ENCODE results near the gene TCERG1L.

DNA sequence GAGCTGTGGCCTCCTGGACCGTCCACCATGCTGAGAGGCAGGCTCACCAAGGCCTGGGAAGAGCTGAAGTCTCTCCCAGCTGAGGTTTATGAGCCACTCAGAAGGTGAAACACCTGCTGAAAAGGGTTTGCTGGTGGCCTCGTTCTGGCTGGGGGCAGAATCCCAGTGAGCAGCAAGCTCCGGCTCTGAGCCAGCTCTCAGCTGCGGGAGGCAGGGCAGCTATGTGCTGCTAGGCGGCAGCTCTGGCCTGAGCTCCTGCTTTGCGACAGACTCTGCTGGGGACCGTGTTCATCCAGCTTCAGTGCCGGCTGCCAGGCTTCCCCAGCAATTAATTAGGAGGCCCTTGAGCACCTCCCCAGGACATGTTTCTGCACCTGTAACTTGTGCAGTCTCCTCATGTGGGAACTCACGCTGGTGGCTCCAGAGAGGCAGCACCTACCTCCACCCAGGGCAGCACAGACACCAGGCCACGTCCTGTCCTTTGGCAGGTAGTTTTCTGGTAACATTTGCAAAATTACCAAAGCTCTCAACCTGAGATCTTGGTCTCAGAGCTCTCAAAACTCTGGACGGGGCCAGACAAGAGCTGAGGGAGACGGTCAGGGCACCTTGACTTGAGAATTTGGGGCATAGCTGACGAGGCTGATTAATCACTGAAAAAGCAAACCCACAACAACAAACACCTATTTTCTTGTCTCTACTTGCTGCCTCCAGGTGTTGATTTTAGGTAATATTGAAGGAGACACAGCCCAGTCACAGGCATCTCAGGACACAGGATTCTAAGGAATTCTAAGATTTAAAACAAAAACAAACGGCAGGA is 185.0 kb downstream of the TCERG1L start:
- TF ChIP-seq ZNF317 (CRISPR knock-in tag; IDR thresholded peaks at IDR 0.05; ENCODE audit: borderline replicate concordance, low read depth) (no peak), NFE2L1 (CRISPR knock-in tag; IDR thresholded peaks at IDR 0.05) (no peak), JAZF1 (CRISPR knock-in tag; IDR thresholded peaks at IDR 0.05) (no peak), NFYB (CRISPR knock-in tag; conservative IDR thresholded peaks at IDR 0.05; ENCODE audit: low read depth) (no peak), TEAD4 (CRISPR knock-in tag; IDR thresholded peaks at IDR 0.05) (no peak), NR2C2 (CRISPR knock-in tag; IDR thresholded peaks at IDR 0.05) (no peak), ZNF138 (CRISPR knock-in tag; conservative IDR thresholded peaks at IDR 0.05) (no peak)
- TF ChIP-seq, protein P1, sequence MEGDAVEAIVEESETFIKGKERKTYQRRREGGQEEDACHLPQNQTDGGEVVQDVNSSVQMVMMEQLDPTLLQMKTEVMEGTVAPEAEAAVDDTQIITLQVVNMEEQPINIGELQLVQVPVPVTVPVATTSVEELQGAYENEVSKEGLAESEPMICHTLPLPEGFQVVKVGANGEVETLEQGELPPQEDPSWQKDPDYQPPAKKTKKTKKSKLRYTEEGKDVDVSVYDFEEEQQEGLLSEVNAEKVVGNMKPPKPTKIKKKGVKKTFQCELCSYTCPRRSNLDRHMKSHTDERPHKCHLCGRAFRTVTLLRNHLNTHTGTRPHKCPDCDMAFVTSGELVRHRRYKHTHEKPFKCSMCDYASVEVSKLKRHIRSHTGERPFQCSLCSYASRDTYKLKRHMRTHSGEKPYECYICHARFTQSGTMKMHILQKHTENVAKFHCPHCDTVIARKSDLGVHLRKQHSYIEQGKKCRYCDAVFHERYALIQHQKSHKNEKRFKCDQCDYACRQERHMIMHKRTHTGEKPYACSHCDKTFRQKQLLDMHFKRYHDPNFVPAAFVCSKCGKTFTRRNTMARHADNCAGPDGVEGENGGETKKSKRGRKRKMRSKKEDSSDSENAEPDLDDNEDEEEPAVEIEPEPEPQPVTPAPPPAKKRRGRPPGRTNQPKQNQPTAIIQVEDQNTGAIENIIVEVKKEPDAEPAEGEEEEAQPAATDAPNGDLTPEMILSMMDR (IDR thresholded peaks at IDR 0.05): no peak
- TF ChIP-seq, protein P2, sequence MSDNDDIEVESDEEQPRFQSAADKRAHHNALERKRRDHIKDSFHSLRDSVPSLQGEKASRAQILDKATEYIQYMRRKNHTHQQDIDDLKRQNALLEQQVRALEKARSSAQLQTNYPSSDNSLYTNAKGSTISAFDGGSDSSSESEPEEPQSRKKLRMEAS (CRISPR knock-in tag; IDR thresholded peaks at IDR 0.05): no peak
- TF ChIP-seq, protein P3, sequence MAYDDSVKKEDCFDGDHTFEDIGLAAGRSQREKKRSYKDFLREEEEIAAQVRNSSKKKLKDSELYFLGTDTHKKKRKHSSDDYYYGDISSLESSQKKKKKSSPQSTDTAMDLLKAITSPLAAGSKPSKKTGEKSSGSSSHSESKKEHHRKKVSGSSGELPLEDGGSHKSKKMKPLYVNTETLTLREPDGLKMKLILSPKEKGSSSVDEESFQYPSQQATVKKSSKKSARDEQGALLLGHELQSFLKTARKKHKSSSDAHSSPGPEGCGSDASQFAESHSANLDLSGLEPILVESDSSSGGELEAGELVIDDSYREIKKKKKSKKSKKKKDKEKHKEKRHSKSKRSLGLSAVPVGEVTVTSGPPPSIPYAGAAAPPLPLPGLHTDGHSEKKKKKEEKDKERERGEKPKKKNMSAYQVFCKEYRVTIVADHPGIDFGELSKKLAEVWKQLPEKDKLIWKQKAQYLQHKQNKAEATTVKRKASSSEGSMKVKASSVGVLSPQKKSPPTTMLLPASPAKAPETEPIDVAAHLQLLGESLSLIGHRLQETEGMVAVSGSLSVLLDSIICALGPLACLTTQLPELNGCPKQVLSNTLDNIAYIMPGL (CRISPR knock-in tag; IDR thresholded peaks at IDR 0.05): no peak
- TF ChIP-seq, protein P4, sequence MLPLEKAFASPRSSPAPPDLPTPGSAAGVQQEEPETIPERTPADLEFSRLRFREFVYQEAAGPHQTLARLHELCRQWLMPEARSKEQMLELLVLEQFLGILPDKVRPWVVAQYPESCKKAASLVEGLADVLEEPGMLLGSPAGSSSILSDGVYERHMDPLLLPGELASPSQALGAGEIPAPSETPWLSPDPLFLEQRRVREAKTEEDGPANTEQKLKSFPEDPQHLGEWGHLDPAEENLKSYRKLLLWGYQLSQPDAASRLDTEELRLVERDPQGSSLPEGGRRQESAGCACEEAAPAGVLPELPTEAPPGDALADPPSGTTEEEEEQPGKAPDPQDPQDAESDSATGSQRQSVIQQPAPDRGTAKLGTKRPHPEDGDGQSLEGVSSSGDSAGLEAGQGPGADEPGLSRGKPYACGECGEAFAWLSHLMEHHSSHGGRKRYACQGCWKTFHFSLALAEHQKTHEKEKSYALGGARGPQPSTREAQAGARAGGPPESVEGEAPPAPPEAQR (CRISPR knock-in tag; IDR thresholded peaks at IDR 0.05): no peak
- TF ChIP-seq, protein P5, sequence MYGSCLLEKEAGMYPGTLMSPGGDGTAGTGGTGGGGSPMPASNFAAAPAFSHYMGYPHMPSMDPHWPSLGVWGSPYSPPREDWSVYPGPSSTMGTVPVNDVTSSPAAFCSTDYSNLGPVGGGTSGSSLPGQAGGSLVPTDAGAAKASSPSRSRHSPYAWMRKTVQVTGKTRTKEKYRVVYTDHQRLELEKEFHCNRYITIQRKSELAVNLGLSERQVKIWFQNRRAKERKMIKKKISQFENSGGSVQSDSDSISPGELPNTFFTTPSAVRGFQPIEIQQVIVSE (CRISPR knock-in tag; IDR thresholded peaks at IDR 0.05; ENCODE audit: borderline replicate concordance): no peak
- TF ChIP-seq, protein P6, sequence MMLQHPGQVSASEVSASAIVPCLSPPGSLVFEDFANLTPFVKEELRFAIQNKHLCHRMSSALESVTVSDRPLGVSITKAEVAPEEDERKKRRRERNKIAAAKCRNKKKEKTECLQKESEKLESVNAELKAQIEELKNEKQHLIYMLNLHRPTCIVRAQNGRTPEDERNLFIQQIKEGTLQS (CRISPR knock-in tag; conservative IDR thresholded peaks at IDR 0.05): no peak
- TF ChIP-seq, protein P7, sequence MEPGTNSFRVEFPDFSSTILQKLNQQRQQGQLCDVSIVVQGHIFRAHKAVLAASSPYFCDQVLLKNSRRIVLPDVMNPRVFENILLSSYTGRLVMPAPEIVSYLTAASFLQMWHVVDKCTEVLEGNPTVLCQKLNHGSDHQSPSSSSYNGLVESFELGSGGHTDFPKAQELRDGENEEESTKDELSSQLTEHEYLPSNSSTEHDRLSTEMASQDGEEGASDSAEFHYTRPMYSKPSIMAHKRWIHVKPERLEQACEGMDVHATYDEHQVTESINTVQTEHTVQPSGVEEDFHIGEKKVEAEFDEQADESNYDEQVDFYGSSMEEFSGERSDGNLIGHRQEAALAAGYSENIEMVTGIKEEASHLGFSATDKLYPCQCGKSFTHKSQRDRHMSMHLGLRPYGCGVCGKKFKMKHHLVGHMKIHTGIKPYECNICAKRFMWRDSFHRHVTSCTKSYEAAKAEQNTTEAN (CRISPR knock-in tag; IDR thresholded peaks at IDR 0.05): no peak

All from WTC11 (cell line).